Measurements from ENCODE around the gene KLK4.

Gene KLK4, protein sequence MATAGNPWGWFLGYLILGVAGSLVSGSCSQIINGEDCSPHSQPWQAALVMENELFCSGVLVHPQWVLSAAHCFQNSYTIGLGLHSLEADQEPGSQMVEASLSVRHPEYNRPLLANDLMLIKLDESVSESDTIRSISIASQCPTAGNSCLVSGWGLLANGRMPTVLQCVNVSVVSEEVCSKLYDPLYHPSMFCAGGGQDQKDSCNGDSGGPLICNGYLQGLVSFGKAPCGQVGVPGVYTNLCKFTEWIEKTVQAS

DNA sequence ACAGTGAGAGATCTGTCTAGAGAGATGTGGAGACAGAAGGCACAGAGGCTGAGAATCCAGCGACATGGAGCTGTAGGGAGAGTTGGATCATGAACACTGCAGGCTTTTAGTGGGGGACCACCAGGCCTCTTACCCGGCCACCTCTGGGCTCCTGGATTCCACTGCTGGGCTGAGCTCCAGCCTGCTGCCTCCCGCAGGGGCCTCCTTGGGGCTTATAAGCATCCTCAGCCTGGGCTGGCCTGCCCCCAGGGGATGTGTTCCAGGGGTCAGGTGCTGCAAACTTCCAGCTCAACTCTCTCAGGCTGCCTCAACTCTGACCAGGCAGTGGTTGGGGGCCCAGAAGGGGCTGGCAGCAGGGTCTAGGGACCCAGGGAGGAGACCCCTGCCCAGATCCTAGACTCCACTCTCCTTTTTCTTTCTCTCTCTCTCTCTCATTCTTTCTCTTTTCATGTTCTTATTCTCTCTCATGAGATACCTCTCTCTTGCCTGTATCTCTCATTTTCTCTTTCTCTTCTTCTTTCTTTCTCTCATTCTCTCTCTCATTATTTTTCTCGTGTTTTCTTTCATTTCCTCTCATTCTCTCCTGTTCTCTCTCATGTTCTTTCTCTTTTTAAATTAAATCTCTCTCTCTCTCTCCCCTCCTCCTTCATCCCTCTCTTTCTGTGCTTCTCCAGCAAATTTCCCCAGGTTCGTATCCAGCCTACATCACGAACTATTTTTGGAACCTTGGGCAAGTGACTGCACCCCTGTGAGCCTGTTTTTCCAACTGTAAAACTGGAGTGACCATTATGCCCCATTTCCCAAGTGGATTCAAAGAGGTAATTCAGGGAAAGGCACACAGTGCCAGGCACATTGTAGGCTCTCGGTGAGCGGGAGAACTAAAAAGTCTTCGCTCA is at the start of gene KLK4:
Gene KLK4 (minus strand): TSS at position 190 of the 896 bp plus-strand sequence. CDS start 657 bp downstream, outside the sequence.
- DNase-seq = no peak

DNA sequence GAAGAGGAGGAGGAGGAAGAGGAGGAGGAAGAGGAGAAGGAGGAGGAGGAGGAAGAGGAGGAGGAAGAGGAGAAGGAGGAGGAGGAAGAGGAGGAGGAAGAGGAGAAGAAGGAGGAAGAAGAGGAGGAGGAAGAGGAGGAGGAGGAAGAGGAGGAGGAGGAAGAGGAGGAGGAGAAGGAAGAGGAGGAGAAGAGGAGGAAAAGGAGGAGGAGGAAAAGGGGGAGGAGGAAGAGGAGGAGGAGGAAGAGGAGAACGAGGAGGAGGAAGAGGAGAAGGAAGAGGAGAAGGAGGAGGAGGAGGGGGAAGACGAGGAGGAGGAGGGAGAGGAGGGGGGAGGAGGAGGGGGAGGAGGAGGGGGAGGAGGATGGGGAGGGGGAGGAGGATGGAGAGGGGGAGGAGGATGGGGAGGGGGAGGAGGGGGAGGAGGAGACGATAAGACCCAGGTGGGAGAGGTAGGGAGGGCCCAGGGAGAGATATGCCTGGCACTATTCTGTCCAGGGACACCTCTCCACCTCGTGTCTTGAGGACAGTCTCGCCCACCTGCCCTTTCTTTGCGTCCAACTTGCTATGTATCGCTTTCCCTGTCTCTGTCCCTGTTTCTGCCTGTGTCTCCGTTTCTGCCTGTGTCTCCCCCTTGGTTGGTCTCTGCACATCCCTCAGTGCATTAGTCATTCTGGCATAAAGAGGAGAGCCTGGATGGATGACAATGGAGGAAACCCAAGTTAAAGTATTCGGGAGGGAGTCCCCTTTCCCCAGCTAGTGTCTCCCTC is 48.7 kb upstream of the KLK4 start:
- DNase-seq = no peak

DNA sequence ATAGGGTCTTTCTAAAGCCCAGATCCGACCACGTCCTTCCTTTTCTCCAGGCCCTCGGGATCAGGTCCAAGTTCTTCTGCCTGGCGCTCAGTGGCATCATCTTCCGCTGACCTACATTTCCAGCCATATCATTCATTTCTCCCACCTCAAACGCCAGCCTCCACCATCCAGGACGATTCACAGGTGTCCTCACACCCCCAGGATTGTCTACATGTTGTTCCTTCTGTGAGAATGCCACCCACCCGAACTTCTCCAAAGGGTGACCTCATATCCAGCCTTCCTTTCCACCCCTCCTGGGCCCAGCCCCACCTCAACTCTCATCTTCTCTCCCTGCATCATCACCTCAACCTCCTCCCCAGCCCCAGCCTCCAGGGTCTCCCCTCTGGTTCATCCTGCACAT is 46.4 kb upstream of the KLK4 start:
- no peak for DNase-seq

DNA sequence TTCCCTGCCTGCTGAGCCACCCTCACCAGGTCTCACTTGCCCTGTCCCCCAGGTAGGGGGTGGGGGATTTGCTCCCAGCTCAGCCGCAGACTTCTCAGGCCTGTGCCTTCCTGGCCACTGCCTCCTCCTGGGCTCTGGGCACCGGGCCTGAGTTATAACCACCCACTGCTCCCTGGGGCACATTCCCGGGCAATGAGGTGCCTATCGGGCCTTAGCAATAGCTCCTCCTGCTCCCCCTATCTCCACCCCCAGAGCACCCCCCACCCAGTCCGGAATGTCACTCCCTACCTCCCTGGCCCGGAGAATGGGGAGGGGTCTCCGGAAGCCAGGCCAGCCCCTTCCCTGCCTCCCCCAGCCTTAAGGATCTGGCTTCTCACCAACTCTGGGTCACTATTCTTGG is 41.7 kb upstream of the KLK4 start, which contains the start of gene KLK5:
Gene KLK5 (minus strand): TSS at position 129 of the 400 bp plus-strand sequence. CDS start 381 bp downstream, outside the sequence.
- no peak for DNase-seq

DNA sequence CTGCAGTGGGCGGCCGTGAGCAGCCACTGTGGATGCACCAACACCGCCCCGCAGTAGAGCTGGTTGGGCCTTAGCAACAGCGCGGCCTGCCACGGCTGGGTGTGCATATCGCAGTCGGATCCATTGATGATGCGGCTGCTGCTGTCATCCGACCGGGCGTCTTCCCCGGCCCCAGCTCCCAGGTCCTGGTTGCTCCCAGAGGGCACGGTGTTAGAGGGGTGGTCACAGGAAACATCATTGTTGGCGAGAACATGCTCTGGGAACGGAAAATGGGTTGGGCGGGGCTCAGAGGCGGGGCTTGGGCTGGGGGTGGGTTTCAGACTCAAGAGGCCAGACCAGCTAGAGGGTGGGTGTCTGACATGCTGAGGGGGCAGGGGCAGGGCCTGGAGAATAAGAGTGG is 38.7 kb upstream of the KLK4 start:
- DNase-seq = no peak

DNA sequence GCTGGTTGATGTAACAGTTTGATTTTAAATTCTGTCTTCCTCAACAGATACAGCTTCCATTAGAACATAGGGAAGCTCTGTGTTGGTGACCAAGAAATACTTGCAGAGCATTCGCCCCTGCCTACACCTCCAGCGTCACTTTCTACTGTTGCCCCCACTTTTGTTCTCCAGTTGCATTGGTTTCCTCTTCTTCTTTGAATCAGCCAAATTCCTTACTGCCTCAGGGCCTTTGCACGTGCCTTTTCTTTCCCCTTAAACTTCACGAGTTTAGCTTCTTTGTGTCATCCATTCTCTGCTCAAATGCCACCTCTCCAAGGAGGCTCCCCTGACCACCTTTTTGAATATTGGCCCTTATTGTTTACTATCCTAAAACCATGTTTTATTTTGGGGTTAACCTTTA is 35.9 kb upstream of the KLK4 start:
- no peak for DNase-seq

DNA sequence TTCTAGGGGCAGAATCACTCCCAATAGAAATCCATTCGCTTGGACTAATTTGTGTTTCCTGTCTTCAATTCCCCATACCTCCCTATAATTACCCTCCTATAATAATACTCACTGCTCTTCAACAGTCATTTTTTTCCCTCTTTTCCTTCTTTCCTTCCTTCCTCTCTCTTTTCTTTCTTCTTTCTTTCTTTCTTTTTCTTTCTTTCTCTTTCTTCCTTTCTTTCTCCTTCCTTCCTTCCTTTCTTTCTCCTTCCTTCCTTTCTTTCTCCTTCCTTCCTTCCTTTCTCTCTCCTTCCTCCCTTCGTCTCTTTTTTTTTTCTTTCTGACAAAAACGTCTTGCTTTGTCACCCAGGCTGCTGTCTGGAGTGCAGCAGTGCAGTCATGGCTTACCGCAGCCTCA is 33.6 kb upstream of the KLK4 start:
- DNase-seq = no peak

DNA sequence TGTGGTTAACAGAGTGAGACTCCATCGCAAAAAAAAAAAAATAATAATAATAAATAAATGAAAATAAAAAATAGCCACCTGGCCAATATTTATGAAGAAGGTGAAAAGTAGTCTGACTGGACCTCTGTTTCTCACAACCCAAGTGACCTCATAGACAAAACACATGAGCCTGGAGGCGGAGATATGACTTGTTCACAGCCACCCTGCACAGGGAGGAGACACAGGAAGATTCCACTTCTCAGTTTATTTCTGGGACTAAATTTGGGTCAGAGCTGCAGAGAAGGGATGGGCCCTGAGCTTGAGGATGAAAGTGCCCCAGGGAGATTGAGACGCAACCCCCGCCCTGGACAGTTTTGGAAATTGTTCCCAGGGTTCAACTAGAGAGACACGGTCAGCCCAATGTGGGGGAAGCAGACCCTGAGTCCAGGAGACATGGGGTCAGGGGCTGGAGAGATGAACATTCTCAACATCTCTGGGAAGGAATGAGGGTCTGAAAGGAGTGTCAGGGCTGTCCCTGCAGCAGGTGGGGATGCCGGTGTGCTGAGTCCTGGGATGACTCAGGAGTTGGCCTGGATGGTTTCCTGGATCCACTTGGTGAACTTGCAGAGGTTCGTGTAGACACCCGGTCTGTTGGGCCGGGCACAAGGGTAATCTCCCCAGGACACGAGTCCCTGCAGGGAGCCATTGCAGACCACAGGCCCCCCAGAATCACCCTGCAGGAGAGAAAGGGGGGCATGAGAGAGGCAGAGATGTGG is 32.1 kb upstream of the KLK4 start:
- DNase-seq = no peak

DNA sequence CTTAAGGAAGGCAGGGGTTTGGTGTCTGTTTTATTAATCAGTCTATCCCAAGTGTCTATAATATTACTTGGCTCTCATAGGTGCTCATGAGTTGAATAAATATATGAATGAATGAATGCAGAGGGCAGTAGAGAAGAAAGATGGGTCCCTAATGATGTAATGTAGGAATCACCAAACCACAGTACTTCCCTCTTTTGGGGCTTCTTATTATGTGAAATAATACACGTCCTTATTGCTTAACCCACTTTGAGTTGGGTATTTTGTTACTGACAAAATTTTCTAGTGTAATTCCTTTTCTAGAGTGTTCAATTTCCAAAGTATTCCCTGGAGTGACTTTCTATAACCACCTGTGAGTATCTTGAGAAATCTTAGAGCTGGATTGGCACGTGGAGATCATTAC is 28.4 kb upstream of the KLK4 start:
- no peak for DNase-seq

DNA sequence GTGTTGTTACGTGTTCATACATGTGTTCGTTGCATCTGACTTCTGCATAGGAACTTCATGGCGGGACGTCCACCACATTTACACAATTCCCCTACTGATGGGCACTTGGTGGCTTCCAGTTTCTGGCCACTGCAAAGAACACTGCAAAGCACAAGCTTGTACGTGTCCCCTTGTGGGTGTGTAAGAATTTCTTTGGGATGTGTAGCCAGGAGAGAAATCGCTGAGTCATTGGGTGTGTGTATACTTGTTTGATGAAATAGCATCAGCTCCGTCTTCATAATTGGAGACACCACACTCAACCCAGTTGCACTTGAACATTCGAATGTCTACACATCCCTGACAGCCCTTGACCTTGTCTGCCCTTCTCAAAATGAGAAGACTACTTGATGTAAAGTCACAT is 22.4 kb upstream of the KLK4 start:
- DNase-seq = no peak

DNA sequence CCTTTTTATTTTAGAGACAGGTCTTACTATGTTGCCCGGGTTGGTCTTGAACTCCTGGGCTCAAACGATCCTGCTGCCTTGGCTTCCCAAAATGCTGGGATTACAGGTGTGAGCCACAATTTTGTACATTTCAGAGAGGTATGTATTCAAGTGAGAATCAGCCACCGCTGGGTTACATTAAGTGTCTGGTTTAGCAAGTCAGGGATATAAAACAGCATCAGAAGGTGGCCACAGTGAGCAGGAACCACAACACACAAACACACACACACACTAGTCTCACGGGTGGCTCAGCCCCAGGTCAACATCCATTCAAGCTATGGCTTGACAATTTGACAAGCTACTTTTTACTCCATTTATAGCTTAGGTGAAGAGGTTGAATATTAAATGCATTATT is 21.5 kb upstream of the KLK4 start:
- no peak for DNase-seq

DNA sequence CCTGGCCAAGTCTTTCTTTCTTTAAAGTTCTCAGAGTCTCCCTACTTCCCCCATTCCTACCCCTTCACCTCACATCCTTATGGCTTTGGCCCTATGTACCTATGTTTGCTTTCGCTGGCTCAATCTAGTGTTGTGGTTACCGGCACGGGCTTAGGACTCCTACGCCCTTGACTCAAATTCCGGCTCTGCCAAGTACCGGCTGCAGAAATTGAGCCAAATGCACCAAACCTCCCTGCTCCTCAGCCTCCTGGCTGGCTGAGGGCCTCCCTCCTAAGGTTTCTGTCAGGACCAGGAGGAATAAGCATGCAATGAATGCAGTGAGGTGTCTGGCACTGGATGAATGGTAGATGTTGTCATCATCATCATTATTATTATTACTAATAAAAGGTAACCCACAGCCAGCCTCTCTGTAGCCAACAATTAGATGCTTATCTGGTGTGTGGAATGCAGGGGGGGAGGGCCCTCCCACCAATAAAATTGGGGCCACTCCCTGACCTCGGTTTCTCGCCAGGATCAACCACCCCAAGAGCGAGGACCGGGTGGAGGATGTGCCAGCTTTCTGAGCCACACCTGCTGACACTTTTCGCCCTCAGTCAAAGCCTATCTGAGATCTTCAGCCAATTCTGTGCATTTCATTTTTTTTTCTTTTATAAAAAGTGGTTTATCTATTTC is 21.0 kb upstream of the KLK4 start:
- no peak for DNase-seq

DNA sequence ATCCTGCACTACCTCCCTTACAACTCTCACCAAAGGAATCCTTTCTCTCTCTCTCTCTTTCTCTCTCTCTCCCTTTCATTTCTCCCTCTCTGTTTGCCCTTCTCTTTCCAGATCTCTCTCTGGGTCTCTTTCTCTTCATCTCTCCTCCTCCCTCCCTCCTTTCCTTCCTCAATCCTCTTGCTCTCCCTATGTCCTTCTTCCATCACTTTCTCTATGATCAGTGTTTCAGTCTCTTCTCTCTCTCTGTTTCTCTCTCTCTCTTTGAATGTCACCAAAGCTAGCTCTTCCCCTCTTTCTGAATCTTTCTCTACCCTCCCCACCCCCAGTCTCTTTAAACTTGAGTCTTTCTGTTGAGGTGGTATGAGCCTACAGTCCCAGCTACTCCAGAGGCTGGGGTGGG is 19.8 kb upstream of the KLK4 start:
- no peak for DNase-seq

DNA sequence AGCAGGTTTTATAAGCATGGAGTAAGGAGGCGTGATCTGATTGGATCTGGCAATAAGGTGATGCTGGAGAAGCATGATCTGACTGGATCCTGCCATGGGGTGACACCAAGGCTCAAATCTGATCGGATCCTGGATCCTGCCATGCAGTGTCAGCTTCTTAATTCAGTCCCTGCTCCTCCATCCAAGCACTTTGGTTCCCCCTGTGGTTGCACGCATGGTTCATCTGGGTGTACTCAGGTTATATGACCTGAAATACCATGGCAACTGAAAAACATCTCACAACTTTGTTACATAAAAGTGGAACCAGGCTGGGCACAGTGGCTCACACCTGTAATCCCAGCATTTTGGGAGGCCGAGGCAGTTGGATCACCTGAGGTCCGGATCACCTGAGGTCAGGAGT is 17.6 kb upstream of the KLK4 start:
- DNase-seq = no peak

DNA sequence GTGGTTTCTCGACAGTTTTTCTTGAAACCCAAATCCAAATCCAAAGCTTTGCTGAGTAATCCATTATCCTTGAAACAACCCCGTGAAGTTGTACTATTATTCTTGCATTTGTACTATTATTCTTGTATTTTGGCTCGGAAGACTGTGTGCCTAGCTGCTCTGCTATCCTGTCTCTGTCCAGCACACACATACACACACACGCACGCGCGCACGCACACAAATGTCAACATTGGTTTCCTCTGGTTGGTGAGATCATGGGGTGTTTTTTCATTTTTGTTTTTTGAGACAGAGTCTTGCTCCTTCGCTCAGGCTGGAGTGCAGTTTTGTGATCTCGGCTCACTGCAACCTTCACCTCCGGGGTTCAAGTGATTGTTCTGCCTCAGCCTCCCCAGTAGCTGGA is 14.9 kb upstream of the KLK4 start:
- DNase-seq = no peak

DNA sequence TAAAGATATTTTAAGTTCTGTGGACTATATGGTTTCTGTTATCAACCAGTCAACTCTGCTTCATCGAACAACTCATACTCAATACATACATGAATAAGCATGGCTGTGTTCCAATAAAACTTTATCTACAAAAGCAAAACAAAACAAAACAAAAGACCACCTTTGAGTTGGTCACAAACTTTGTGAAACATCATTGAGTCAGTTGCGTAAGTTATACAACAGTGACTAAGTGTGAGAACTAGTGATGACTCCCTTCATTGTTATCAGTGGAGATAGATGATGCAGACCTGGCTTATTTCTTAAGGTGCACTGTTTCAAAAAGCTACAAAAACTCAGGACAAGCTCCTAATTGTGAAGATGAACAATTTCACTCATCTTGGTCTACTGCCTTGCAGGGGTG is 14.5 kb upstream of the KLK4 start:
- DNase-seq = no peak

DNA sequence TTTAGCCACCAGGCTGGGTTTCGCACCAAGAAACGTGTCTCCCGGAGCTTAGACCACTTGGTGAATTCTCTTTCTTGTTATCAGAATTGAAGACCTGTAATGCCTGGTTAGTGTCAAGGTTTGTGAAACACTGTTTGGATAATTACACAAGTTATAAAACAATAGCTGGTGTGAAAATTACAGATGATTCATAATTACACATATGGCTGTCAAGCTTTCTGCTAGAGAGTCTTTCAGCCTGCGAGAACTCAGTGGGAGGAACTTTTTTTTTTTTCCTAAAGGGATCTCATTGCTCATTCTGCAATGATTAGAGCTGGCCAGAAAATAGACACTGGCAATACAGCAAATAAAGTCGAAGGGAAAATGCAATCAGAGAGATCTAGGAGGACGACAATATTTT is 13.4 kb upstream of the KLK4 start:
- DNase-seq = no peak

DNA sequence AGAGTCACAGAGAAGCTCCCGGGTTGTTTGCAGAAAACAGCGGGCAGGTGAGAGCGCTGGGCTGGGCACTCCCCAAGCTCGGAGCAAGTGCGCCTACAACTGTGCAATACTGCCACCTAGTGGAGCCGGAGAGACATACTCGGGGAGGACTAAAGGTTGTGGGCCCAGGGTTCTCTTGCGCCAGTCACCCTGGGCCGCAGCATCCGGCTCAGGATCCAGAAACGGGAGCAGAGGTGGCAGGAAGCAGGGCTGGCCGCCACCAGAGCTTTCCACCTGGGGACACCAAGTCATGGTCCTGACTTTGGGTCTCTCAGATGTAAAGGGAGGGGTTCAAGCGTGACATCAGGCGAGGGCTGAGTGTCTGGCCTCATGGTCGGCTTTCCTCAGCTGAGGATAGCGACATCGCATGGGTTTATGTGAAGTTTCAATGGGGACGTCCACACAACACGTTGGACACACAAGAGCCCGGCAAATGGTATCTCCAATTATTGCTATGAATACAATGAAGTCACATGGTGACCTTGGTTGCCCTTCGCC is 11.2 kb upstream of the KLK4 start:
- DNase-seq = peak; percentile 68

DNA sequence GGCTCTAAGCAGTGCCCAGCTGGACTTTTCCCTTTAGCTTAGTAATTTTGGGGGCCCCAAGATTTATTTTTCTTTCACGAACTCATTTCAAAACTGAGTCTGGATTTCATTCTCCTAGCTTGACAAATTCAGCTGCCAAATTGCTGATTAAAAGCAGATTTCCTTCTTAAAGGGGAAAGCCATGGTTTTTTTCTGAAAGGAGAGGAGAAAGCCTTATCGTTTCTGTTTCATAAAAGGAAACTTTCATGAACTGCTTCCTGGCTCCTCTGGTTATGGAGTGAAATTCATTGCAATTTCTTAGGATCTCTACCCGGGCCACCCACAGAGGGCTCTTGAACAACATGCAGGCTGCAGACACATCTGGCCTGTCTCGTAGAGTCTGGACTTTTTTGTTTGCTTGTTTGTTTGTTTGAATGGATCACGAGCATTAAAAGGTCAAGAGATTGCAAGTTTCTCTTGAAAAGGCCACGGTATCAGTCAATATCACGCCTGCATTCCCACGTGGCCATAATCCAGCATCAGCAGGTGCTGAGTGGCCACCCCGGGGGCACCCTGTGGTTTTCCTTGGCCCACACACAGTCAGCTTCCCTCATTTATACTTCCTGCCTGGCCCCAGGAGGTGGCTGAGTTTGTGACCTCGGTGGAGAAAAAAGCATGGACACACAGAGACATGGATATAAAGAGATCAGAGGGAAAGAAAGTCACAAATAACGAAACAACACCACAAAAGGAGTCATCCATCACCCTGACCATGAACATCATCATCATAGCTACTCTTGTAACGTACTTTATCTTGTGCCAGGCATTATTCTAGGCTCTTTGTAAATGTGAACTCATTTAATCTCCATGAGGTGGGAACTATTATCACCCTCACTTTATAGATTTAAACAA is 10.5 kb upstream of the KLK4 start:
- no peak for DNase-seq

DNA sequence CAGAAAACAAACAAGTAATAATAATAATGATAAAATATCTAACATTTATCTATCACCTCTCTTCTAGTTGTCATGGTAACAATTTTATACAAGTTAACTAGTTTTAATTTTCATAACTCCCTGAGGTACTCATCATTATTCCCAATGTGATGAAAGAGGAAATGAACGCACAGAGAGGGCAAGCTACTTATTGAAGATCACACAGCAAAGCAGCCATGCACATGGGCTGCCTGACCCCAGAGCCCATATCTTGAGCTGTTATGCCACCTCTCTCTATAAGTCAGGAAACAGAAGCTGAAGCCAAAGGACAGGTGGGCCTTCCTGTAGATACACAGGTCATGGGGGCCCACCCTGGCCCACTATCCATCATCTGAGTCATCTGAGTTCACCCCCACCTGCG is 4.9 kb upstream of the KLK4 start:
- no peak for DNase-seq
